Left lobe of liver (tissue), 2 donors: ENCODE data around the gene UBE2QL1. TPM values are rescaled to one million over a fixed set of nuclear protein-coding genes. Genes with fewer than 3 reads are reported as not detected.

Experiments used
- ATAC-seq: fragments of 200-7000 bp; cut with Tn5 transposase; one replicate; pipeline ENCODE4 v1.9.1; 2020; ENCODE audit warnings: mild to moderate bottlenecking, moderate library complexity
- DNase-seq: peaks from one replicate; pipeline ENCODE4 v3.0.0-alpha.2; 2020; ENCODE audit warnings: low spot score
- total RNA-seq: library from RNA; stranded (reverse); gene quantifications from one replicate; pipeline ENCODE4 v1.2.1, GENCODE V29; 2021
- donor health status: DM: no; HTN: no; CAD: no; lungs with moderate emphysema.
- donor health status: DM: no; HTN: yes; CAD: no.

The UBE2QL1 gene
- total RNA-seq, 1 donor from 2014 or later: 0.38 TPM

DNA sequence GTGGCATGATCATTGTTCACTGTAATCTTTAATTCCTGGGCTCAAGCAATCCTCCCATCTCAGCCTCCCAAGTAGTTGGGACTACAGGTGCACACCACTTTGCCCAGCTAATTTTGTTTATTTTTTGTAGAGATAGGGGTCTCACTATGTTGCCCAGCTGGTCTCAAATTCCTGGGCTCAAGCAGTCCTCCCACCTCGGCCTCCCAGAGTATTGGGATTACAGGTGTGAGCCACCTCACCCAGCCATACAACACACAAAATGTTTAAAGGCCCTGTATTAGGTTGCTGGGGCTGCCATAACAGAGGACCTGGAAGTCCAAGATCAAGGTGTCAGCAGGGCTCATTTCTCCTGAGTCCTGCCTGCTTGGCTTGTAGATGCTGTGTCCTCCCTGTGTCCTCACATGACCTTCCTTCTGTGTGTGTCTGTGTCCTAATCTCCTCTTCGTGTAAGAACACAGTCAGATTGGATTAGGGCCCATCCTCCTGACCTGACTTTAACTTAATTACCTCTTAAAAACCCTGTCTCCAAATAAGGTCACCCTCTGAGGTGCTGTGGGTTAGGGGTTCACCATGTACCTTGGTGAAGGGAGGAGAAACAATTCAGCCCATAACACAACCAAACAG, 5.4 kb downstream of the UBE2QL1 start:
- no peak for DNase-seq
- ATAC-seq: no peak

DNA sequence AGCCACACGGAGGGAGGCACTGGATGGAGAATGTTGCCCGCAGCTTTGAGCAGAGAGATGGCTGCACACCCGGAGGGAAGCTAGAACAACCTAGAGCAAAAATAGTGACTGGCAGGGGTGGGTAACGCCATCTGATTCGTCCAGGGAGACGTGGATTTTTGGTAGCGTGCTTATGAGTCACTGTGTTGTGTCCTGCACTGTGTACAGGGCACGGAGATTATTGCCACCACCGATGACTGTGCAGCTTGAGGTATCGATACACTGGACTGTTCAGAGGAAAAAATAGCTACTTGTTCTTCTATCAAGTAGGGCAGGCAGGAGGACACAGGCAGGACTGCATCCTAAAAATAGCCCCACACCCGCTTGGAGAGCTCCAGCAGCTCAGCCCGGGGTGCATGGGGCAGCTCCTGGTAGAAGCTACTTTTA, 6.0 kb downstream of the UBE2QL1 start:
- no peak for ATAC-seq

GRCh38 chr5:6455571-6456200, 7.0 kb downstream of the UBE2QL1 start:
- no peak for ATAC-seq
- no peak for DNase-seq

More for the DNA sequence above, 6.0 kb downstream of the UBE2QL1 start:
- no peak for DNase-seq

DNA sequence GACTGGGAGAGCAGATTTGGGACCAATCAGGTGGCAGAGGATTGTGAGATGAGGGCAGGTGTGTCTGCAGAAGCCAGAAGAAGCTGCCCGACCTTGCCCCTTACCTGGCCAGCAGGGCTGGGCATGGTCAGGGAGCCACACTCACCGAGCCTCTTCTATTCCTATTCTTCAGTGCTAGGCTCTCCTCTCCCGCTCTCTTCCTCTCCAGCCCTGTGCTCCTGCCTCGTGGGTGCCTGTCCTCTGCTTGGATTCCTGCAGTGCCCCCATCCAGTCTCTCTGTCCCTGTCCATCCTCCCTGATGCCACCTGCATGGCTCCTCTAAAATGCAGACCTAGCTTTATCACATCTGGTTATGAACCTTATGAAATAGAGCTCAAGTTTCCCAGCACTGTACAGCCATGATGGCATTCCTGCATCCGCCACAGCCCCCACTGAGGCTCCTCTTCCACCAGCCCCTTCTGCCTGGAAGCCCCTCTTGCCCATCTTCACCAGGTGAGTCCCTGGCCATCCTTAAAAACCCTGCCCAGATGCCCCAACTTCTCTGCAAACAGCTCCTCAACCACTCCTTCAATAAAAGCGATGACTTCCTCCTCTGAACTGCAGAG, 8.2 kb downstream of the UBE2QL1 start:
- no peak for ATAC-seq
- no peak for DNase-seq

GRCh38 chr5:6457592-6457991, 8.9 kb downstream of the UBE2QL1 start:
- DNase-seq: no peak
- ATAC-seq: no peak

DNA sequence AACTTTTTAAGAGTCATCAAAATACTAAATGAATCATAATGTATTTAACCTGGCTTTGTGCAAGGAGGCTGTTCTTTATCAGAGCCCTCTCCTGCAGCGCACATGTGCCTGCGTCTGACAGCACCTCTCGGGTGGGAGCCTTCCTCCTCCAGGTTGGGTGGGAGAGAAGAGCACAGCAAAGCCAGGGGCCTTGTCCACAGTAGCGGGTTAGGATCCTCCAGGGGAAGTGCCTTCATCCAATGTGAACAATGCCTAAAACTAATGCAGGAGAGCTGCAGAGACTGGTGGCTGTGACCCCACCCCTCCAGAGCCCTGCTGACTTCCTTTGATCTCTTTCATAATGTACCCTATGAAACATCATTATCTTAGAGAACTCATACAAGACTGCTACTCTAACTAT, 10.2 kb downstream of the UBE2QL1 start:
- ATAC-seq (no peak), DNase-seq (no peak)

DNA sequence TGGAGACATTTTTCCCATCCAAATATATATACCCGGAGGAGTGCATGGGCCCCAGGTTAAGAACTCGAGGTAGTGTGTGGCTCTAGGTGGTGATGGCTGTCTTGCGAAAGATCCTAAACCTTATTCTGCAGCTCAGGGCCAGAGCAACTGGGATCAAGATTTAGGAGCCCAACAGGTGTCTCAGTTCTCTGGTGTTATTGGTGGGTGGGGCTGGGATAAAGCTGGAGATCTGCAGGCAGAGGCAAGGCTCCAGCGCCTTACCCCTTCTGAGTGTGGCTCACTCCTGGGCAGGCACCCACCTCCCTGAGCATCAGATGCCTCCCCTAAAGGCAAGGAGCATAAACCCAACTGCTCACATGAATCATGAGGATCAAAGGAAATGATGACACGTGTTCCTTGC, 11.2 kb downstream of the UBE2QL1 start:
- ATAC-seq: no peak

GRCh38 chr5:6461006-6461405, 12.3 kb downstream of the UBE2QL1 start:
- ATAC-seq (no peak), DNase-seq (no peak)

More for the DNA sequence above, 11.2 kb downstream of the UBE2QL1 start:
- DNase-seq: no peak

GRCh38 chr5:6461793-6462650, 13.4 kb downstream of the UBE2QL1 start:
- DNase-seq: no peak
- no peak for ATAC-seq

DNA sequence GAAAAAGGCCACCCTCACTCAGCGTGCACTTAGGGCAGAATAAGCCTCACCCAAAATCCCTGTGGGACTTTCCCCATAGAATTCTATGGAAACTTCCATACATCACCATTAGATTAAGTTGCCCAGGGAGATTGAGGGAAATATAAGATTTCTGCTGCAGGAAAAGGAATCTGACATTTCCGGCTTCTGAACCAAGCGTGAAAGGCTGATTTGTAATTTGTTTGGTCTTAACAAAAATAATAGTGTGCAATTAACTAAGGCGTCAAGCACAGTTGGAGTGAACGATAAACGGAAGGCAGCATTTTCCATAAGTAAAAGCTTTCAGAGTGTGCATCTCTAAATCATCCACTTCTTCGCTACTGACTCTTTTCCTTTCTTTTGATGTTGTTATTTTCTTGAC, 14.0 kb downstream of the UBE2QL1 start:
- ATAC-seq: no peak
- no peak for DNase-seq

DNA sequence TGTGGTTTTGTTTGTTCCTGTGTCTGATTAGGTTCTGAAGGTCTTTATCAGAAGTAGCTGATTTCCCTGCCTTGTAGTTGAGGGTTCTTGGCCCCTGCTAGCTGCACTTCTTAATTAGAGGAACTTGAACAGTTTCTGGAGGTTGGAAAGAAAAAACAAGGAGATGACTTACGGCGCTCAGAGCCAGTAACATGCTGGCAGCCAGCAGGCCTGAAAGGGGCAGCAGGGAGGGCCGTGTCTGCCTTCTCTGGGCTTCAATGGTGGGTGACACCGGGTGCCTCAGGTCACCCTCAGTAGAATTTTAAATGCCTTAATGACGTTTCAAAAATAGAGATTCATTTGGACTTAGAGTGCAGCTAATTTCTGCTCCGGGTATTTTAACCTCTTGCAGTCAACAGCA, 15.8 kb downstream of the UBE2QL1 start:
- ATAC-seq: no peak
- DNase-seq: no peak

DNA sequence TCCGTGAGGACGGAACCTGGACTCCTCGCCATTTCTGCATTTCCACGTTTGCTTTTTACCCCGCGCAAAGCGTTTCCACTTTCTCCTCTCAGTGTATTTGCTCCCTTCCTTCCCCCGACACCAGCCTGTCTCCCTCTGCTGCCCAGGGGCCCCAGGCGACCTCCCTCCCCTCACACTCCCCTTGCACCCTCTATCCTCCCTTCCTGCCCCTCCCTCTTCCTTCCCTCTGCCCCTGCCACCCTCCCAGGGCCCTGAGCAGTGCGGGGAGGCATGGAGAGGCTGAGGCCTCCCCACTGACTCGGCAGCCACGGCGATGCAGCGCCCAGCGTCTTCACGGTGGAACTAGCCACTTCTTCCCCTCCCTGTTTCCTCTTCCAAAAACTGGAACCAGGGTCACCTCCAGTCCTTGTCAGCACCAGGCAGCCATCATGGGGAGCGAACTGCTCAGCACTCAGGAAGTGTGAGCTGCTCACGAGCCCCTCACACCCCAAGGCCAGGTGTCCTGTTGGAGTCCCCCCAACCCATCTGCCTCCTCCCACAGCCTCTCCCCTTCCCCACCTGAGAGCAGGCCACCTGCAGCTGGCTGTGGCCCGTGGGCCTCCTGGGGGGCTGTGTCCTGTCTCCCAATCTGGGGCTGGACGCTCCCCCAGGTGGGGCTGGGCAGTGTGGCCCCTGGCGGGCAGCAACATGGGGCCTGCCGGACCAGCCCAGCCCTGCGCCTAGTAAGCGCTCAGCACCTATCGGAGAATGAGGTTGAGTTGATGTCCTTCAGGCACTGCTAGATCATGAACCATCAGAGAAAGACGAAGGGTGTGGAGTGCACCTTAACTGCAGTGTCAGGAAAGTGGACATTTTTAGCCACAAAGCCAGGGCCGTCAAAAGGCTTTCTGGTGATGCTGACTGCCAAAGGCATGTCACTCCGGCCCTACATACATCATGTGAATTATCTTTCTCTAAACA, 17.5 kb downstream of the UBE2QL1 start:
- ATAC-seq: no peak

GRCh38 chr5:6466975-6467567, 18.4 kb downstream of the UBE2QL1 start:
- ATAC-seq: no peak
- no peak for DNase-seq

More for the DNA sequence above, 17.5 kb downstream of the UBE2QL1 start:
- DNase-seq: no peak

- DNase-seq (no peak), ATAC-seq (no peak)
These were observed 18.9 kb downstream of the UBE2QL1 start for GRCh38 chr5:6467591-6467990.

GRCh38 chr5:6468104-6468503, 19.4 kb downstream of the UBE2QL1 start:
- DNase-seq: no peak
- no peak for ATAC-seq

- DNase-seq: no peak
- ATAC-seq: no peak
These were observed 20.2 kb downstream of the UBE2QL1 start for GRCh38 chr5:6468870-6469269.

GRCh38 chr5:6469836-6470235, 21.2 kb downstream of the UBE2QL1 start:
- ATAC-seq: no peak

DNA sequence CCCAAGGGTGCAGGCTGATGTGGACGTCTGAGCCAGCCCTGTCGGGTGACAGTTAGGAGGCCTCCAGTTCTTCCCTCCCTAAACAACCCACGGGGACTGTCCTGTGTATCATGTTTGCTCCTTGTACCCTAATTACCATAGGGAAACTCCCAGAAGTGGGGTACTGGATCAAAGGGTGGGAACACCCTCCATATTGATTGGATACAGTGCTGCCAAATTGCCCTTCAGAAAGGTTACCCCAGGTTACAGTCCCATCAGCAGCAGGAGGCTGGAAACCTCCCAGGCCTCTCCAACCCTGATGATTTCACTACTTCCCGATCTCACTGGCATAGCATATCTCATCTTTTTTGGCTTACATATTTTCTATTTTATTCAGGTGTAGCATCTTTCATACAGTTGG, 22.0 kb downstream of the UBE2QL1 start:
- DNase-seq (peak; percentile 68), ATAC-seq (peak; percentile 95)

More at GRCh38 chr5:6469836-6470235, 21.2 kb downstream of the UBE2QL1 start:
- no peak for DNase-seq

DNA sequence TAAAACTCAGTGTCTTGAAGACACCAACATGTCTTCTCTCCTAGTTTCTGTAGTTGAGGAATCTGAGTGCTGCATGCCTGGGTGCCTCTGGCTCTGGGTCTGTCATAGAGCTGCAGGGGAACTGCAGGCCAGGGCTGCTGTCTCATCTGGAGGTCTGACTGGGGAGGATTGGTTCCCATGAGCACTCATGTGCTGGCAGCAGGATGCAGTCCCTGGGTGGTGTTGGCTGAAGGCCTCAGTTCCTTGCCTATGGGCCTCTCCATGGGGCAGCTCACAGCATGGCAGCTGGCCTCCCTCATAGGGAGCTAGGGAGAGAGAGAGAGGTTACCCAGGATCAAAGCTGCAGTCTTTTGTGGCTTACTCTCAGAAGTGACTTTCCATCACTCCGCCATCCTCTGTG, 22.6 kb downstream of the UBE2QL1 start:
- no peak for DNase-seq
- no peak for ATAC-seq

GRCh38 chr5:6472792-6473191, 24.1 kb downstream of the UBE2QL1 start:
- ATAC-seq: no peak
- DNase-seq: no peak
